CD4-positive, alpha-beta T cell treated with Interleukin-15 for 1 hour (primary cell): ENCODE results near the gene KLHDC3.
"Not testable (repeated sequence)": the region's sequence is repeated elsewhere in the genome, so short reads cannot be mapped to it uniquely, and the experiment has no call there.

Source experiments
- DNase-seq: peaks from one replicate; pipeline ENCODE4 v3.0.0-alpha.2; 2020

Gene KLHDC3

GRCh38 chr6:42988486-42989020 is 25.5 kb upstream of the KLHDC3 start:
- no peak for DNase-seq

GRCh38 chr6:42989923-42990322 is 24.1 kb upstream of the KLHDC3 start:
- no peak for DNase-seq

- no peak for DNase-seq
Measured at GRCh38 chr6:42993445-42993844, 20.6 kb upstream of the KLHDC3 start.

GRCh38 chr6:42996513-42996912 is 17.5 kb upstream of the KLHDC3 start:
- DNase-seq: no peak

GRCh38 chr6:42998205-42998604 is 15.8 kb upstream of the KLHDC3 start:
- not testable (repeated sequence) for DNase-seq

DNA sequence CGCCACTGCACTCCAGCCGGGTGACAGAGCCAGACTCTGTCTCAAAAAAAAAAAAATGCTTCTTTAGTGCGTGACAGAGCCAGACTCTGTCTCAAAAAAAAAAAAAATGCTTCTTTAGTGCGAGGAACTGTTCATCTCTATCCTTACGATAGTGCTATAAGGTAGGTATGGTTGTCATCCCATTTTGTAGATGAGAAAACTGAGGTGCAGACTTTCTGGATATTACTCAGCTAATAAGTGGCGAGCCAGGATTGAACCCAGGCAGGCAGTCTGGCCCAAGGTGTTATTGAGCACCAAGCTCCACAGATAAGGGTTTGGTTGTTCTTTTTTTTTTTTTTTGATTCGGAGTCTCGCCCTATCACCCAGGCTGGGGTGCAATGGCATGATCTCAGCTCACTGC is 12.2 kb upstream of the KLHDC3 start:
- no peak for DNase-seq

- no peak for DNase-seq
Measured at GRCh38 chr6:43005844-43006243, 8.2 kb upstream of the KLHDC3 start.

DNA sequence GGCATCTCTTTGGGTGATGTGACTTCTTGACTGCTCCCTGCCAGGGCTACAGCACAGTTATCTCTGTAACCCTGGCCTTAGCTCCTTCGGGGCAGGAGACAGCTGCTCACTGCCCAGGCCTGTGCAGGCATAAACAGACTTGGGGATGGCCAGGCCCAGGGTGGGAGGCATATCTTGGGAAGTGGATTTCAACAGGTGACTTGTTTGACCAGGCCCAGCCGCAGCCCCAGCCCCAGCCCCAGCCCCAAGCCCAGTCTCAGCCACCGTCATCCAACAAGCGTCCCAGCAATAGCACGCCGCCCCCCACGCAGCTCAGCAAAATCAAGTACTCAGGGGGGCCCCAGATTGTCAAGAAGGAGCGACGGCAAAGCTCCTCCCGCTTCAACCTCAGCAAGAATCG is 7.8 kb upstream of the KLHDC3 start:
- DNase-seq: no peak

DNA sequence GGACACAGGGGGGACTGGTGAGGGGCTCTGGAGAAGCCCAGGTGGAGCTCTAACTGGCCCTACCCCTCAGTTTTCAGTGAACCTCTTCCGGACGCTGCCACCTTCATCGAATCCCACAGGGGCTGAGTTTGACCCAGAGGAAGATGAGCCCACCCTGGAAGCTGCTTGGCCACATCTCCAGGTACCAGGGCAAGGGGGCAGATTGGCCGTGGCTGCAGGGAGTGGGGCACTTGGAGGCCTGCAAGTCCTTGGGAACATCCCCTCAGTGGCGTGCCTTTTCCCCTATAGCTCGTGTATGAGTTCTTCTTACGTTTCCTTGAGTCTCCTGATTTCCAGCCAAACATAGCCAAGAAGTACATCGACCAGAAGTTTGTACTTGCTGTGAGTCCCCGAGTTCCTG is 6.9 kb upstream of the KLHDC3 start:
- no peak for DNase-seq

DNA sequence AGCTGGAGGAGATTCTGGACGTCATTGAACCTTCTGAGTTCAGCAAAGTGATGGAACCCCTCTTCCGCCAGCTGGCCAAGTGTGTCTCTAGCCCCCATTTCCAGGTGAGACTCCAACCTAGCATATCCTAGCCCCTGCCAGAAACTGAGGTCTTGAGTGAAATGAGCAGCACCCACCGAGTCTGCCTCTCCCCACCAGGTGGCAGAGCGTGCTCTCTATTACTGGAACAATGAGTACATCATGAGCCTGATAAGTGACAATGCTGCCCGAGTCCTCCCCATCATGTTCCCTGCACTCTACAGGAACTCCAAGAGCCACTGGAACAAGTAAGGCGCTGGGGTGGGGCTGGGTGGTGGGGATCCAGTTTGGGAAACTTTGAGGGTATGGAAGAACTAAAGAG is 4.9 kb upstream of the KLHDC3 start:
- DNase-seq: peak; percentile 28

DNA sequence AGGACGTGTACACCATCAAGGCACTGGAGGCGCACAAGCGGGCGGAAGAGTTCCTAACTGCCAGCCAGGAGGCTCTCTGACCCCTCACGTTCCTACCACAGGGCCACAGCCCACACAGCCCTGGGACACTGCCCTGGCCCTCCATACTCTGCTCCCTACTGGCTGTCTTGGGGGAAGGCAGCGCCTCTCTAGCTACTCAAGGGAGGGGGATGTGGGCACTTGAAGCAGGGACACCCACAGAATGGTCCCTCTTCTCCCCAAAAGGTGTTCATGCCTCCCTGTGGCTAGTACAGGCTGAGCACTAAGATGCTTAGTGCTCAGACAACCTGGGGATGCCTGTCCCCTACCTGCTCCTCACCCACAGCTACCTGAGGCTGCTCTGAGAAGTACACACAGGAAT is 2.8 kb upstream of the KLHDC3 start:
- no peak for DNase-seq

- no peak for DNase-seq
Measured at GRCh38 chr6:43012364-43012763, 1.7 kb upstream of the KLHDC3 start.

DNA sequence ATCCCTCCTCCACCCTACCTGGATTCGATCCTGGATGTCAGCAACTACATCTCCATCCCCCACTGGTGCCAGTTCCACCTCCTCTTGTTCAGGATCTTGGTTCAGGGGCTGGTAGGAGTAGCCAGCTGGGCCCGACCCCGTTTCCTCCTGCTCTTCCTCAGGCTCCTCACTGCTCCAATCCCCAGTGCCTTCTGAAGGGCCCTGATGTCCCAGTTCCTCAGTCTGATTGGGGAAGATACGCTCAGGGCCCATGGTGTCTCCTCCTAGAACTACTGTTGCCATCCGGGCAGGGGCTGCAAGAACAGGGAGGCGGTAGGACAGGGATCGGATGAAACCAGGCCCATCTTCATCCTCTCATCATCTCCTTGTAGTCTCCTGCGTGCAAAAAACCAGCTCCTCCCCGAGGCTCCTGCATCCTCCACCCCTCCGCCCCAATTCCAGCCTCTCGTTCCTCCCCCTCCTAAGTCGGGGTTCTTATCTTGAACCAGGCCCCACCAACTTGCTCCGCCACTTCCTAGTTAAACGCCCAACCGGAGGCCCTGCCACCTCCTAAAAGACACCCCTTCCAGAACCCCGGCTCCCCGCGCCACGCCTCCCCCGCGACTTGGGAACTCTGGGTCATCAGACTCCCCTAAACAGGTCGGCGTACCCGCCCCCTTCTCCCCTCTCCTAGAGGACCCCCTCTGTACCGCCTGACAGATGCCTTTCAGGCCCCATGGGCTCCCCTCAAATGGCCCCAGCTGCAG is 779 bp upstream of the KLHDC3 start:
- DNase-seq: no peak

DNA sequence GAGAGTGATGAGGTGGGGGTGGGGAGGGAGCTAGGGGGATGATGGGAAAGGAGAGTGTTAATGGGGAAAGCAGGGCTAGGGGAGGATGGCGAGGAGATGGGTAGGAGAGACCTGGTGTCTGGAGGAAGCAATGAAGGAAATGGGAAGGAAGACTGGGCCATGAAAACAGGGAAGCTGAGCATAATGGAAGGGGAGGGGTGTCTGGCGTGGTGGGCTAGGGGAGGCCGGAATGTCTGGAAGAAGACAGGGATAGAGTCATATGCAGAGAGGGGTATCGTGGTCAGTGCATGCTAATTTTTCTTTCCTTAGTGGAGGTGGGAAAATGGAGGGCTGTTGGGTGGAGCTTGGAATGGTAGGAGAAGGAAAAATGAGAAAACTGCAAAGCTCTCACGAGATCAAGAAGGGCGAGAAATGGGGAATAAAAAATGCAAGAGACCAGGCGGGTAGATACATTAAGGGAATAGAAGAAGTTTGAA is 423 bp downstream of the KLHDC3 start:
- no peak for DNase-seq

DNA sequence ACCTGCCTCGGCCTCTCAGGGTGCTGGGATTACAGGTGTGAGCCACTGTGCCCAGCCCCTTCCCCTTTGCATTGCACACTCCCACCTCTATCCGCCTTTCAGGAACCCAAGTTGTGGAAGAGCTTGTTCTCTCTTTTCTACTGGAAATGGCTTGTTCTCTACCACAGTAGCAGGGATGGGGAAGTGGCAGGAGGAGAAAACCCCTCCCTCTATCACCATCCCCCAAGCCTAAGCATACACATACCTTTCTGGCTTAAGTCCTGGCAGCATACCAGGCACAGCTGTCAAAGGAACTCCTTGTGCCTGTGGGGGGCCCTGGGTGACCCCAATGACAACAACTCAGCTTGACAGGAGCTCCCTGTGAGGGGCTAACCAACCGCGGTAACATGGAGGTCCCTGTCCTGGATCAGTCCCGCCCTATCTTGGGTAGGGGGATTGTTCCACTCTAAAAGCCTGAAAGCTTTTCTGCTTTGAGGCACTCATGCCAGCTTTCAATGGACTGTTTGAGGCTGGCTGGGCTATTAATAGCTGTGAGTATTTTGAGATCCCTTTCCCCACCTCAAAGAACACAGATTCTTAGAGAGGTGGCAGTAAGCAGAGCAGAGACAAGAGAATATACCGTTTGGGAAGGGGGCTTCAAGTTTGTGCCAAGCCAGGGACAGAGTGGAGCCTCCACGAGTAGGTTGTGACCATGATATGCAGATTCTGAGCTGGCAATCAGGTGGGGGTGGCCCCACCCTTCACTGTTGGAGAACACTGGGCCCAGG is 2.3 kb downstream of the KLHDC3 start:
- DNase-seq: no peak

DNA sequence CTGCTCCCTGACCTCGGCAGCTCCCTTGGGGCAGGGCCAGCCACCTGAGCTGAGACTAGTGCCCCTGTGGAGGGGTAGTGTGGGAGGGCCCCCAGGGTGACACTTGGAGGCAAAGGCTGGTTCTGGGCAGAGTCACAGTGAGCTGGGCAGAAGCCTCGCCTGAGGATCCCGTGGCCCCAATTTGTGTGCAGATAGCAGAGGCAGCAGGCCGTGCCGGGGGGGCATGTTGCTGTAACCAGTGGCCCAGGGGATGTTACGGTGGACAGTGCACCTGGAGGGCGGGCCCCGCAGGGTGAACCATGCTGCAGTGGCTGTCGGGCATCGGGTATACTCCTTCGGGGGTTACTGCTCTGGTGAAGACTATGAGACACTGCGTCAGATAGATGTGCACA is 2.9 kb downstream of the KLHDC3 start:
- DNase-seq: no peak

- no peak for DNase-seq
Measured at GRCh38 chr6:43019152-43019551, 5.1 kb downstream of the KLHDC3 start.

DNA sequence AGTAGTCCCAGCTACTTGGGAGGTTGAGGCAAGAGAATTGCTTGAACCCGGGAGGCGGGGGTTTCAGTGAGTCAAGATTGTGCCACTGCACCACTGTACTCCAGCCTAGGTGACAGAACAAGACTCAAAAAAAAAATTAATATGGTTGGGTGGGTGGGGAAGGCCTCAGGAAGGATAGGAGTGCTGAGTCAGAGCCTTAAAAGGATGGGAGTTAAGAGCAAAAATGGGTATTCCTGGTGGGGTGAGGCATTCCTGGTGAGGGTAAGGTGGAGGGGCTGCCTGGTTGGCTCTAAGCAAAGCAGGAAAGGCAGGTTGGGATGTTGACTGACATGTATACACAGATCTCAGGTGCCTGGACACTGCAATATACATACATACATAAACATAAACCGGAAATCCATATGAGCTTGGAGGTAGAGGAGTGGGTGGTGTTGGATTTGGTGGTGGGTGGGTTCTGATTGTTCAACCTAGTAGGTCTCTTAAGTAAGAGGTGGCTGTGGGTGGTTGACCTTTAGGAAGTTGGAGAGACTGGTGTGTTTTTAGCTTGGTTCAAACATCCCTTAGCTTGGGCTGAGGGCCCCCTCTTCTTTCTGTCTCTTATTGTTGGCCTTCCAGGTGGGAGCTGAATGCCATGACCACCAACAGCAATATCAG is 6.1 kb downstream of the KLHDC3 start:
- DNase-seq: no peak

DNA sequence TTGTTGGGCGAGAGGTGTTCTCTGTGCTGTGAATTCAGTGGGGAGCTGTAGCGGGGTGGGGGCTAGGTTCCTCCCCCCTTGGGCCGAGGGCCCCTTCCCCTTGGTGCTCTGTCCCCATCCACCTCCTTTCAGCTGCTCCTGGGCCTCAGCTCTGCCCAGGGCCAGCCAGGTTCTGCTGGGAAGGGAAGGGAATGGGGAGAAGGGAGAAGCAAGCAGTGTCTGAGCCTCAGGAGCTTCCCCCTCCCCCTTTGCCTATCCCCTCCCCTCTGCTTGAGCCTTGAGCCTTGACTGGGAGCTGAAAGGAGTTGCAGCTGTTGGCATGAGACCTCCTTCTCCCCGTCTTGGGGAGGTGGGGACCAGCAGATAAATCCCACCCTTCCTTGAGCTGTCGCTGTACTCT is 6.8 kb downstream of the KLHDC3 start:
- DNase-seq: no peak

DNA sequence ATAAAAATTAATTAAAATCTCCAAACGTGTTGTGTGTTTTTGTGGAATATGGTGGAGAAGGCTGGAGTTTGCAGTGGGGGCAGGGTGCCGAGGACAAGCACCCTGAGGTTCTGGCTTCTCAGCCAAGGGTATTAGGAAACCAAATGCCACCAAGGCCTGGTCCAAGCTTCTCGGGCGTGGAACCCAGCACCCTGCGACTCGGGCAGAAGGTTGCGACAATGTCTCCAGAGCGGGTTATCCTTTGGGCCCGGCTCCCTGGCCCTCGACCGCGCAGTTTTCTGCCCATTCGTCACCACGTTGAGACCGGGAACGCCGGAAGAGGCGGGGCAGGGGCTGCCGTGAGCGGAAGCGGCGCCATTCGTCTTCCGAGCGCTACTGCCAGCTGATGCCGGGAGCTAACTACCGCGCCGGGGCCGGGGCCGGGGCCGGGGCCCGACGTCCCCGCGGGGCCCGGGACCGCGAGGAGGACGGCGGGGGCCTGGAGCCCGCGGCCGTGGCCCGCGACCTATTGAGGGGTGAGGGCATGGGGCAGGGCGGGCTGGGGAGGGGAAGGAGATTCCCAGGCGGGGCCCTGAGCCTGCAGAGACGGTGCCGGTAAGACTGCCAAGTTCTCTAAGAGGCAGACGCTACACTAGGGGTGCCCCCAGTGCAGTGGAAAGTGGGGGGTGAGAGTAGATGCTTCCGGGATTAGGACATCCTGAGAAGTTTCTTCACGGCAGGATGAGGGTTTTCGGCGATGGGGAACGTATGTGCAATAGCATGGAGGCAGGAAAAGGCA is 7.4 kb downstream of the KLHDC3 start, which contains the start of gene RRP36:
RRP36 (plus strand) TSS at position 354 of the 778 bp plus-strand sequence; CDS start at position 386, 32 bp downstream.
- peak; percentile 56 for DNase-seq

- DNase-seq: no peak
Measured at GRCh38 chr6:43024436-43024835, 10.4 kb downstream of the KLHDC3 start.

- no peak for DNase-seq
Measured at GRCh38 chr6:43026365-43026764, 12.3 kb downstream of the KLHDC3 start.

DNA sequence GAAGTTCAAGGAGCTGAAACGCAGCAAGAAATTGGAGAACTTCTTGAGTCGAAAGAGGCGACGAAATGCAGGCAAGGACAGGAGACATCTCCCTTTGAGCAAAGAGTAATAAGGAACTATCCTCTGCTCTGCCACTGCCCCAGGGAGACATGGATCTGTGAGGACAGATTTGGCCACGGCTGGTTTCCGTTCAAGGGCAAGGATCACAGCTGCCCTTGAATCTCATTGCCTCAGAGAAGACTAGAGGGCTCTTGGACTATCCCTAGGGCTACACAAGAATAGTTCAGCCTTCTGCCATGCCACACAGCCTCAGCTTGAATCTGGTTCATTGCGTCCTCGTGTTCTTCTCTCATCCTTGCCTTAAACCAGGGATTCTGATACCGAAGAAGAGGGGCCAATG is 15.1 kb downstream of the KLHDC3 start:
- no peak for DNase-seq
